Pancreas (tissue), 10 donors: ENCODE data around the gene AKAP13. TPM values are rescaled to one million over a fixed set of nuclear protein-coding genes. Genes with fewer than 3 reads are reported as not detected.

Experiments used
- ATAC-seq, 4 donors: fragments of 200-7000 bp; cut with Tn5 transposase; one replicate each; pipeline versions ENCODE4 v1.8.0 to v1.9.1; 2020; ENCODE audit warnings: mild to moderate bottlenecking in 4 of 4, moderate library complexity in 4 of 4
- DNase-seq, 6 donors: peaks; one replicate each; pipeline ENCODE4 v3.0.0-alpha.2; 2020
- FAIRE-seq: peaks from 2 replicates; lab custom pipeline; 2012; peaks lifted over from hg19 to GRCh38; lab: Jason Lieb, UNC
- H3K27ac ChIP-seq, 4 donors: fragments of 200-600 bp; sonication (generic); 1 replicate in 3 of 4; 2 replicates in 1 of 4; pipeline versions ENCODE4 v1.5.0 to v1.8.0; 2020
- H3K27me3 ChIP-seq, 4 donors: fragments of 200-600 bp; one replicate each; pipeline ENCODE4 v1.8.0; 2021
- H3K36me3 ChIP-seq, 3 donors: fragments of 200-600 bp; sonication (generic) in 1 of 3; one replicate each; pipeline versions ENCODE4 v1.5.0 to v1.8.0; 2020 to 2021
- H3K4me1 ChIP-seq, 3 donors: fragments of 200-600 bp; one replicate each; pipeline ENCODE4 v1.8.0; 2021
- H3K4me3 ChIP-seq, 4 donors: fragments of 200-600 bp; sonication (generic) in 2 of 4; one replicate each; pipeline versions ENCODE4 v1.5.0 to v1.8.0; 2020 to 2021
- H3K9me3 ChIP-seq, 4 donors: fragments of 200-600 bp; one replicate each; pipeline ENCODE4 v1.8.0; 2021
- WGBS, 2 donors: extraction: QIAGEN DNeasy Blood & Tissue Kit; methylation state at CpG; one replicate each; pipeline ENCODE4 v1.1.7; 2013; 5-methylcytosine and 5-hydroxymethylcytosine counted together
- intact Hi-C, 3 donors: fragments of 100-400 bp; cut with DNase I; formaldehyde crosslinking; loops; one replicate each; pipeline versions ENCODE4 v1.11.1 to v1.14.2; 2022
- polyA plus RNA-seq, 2 donors: library from polyadenylated mRNA; stranded (reverse); fragments of 200-250 nt; gene quantifications; one replicate each; pipeline ENCODE4 v1.2.3, GENCODE V29; 2013
- total RNA-seq, 6 donors: library from RNA; stranded (reverse); fragmentation: NEBNext Ultra II Directional in 4 of 6; extraction: Animal tissue kit (Norgen Biotek cat#: 25700) in 4 of 6; gene quantifications; one replicate each; pipeline versions ENCODE4 v1.2.1 to v1.2.4, GENCODE V29; 2021 to 2023
- TF ChIP-seq, protein P1 (sequence below), 4 donors: fragments of 200-600 bp; sonication (generic) in 3 of 4; IDR thresholded peaks; one replicate each; pipeline versions ENCODE4 v1.5.0 to v1.8.0; 2021; ENCODE audit warnings: antibody characterized with exemption in 4 of 4
- donor health status: healthy with polysubstance abuse.
- donor health status: DM: no; HTN: no; CAD: no; lungs with moderate emphysema.
- donor health status: DM: no; HTN: no; CAD: no.
- donor health status: control.
- donor health status: control.
- donor health status: Bipolar disorder and iron deficiency.
- donor health status: DM: yes; HTN: yes; CAD: no.
- donor health status: DM: no; HTN: no; CAD: no.
- donor health status: DM: no; HTN: no; CAD: no.
- donor health status: DM: yes; HTN: yes; CAD: no.

Gene AKAP13
- total and polyA plus RNA-seq, 8 donors, result 64.9 to 139 (median 89.9) TPM

- peak in 3 of 4 donors; percentile 43 to 63 (median 53) for ATAC-seq
- Histone ChIP-seq H3K27ac (no peak overlapping the region), H3K4me1 (peaks cover 6 to 14% (median 10%) of the 10 kb centered on the region in 3 donors), H3K27me3 (no peaks in the 10 kb centered on the region), H3K9me3 (no peaks in the 10 kb centered on the region), H3K36me3 (no peaks in the 10 kb centered on the region), H3K4me3 (no peak overlapping the region)
- FAIRE-seq, result no peak
- TF ChIP-seq, protein P1, sequence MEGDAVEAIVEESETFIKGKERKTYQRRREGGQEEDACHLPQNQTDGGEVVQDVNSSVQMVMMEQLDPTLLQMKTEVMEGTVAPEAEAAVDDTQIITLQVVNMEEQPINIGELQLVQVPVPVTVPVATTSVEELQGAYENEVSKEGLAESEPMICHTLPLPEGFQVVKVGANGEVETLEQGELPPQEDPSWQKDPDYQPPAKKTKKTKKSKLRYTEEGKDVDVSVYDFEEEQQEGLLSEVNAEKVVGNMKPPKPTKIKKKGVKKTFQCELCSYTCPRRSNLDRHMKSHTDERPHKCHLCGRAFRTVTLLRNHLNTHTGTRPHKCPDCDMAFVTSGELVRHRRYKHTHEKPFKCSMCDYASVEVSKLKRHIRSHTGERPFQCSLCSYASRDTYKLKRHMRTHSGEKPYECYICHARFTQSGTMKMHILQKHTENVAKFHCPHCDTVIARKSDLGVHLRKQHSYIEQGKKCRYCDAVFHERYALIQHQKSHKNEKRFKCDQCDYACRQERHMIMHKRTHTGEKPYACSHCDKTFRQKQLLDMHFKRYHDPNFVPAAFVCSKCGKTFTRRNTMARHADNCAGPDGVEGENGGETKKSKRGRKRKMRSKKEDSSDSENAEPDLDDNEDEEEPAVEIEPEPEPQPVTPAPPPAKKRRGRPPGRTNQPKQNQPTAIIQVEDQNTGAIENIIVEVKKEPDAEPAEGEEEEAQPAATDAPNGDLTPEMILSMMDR (IDR thresholded peaks at IDR 0.05), result no peak
- 48 to 62% methylated on average over 4 of the region's 4 CpGs for WGBS, 2 donors
- intact Hi-C loops, result no loop called here
- no peak for DNase-seq
Measured at GRCh38 chr15:85632014-85632413, 251.6 kb downstream of the AKAP13 start.

- no peak overlapping the region for H3K27ac ChIP-seq
- ATAC-seq, result no peak
Measured at GRCh38 chr15:85633859-85634258, 253.5 kb downstream of the AKAP13 start.

GRCh38 chr15:85636351-85636750 lies 255.9 kb downstream of the AKAP13 start:
- Histone ChIP-seq H3K27ac (no peak overlapping the region), H3K4me1 (peaks cover 10 to 11% (median 11%) of the 10 kb centered on the region in 3 donors), H3K36me3 (peaks cover 3 to 22% (median 6%) of the 10 kb centered on the region in 3 donors), H3K9me3 (no peaks in the 10 kb centered on the region), H3K27me3 (no peaks in the 10 kb centered on the region), H3K4me3 (no peak overlapping the region)
- TF ChIP-seq, protein P1 (IDR thresholded peaks at IDR 0.05), result no peak
- no peak for FAIRE-seq
- intact Hi-C loops, result no loop called here
- 86 to 91% methylated on average over 4 of the region's 4 CpGs for WGBS, 2 donors
- no peak for DNase-seq
- no peak for ATAC-seq

More at GRCh38 chr15:85633859-85634258, 253.5 kb downstream of the AKAP13 start:
- Histone ChIP-seq H3K9me3 (no peaks in the 10 kb centered on the region), H3K36me3 (no peaks in the 10 kb centered on the region), H3K4me1 (peaks cover 6 to 11% (median 10%) of the 10 kb centered on the region in 3 donors), H3K27me3 (no peaks in the 10 kb centered on the region), H3K4me3 (no peak overlapping the region)
- intact Hi-C loops, result no loop called here
- TF ChIP-seq, protein P1 (IDR thresholded peaks at IDR 0.05), result no peak
- no peak for DNase-seq
- FAIRE-seq, result no peak

GRCh38 chr15:85639752-85640381 lies 259.5 kb downstream of the AKAP13 start:
- Histone ChIP-seq H3K4me3 (no peak overlapping the region), H3K36me3 (peaks cover 3 to 22% (median 6%) of the 10 kb centered on the region in 3 donors), H3K9me3 (no peaks in the 10 kb centered on the region), H3K27ac (no peak overlapping the region), H3K27me3 (no peaks in the 10 kb centered on the region), H3K4me1 (peaks cover 0 to 25% (median 14%) of the 10 kb centered on the region in 3 donors)
- 79 to 87% methylated on average over 3 of the region's 3 CpGs for WGBS, 2 donors
- intact Hi-C loops, result no loop called here
- TF ChIP-seq, protein P1 (IDR thresholded peaks at IDR 0.05), result no peak
- FAIRE-seq (no peak), DNase-seq (no peak), ATAC-seq (peak in 1 of 4 donors; percentile 7)

- peaks cover 0 to 25% (median 14%) of the 10 kb centered on the region in 3 donors for H3K4me1 ChIP-seq
- DNase-seq (no peak), FAIRE-seq (no peak), ATAC-seq (peak in 3 of 4 donors; percentile 9 to 25 (median 9))
- H3K27me3 ChIP-seq, result no peaks in the 10 kb centered on the region
- peak overlapping the region in 2 of 4 donors; percentile 43 to 64 for H3K27ac ChIP-seq
- H3K36me3 ChIP-seq, result peaks cover 3 to 41% (median 6%) of the 10 kb centered on the region in 3 donors
- no peak overlapping the region for H3K4me3 ChIP-seq
- H3K9me3 ChIP-seq, result no peaks in the 10 kb centered on the region
- 70 to 81% methylated on average over 5 of the region's 5 CpGs for WGBS, 2 donors
- intact Hi-C loops, result no loop called here
- TF ChIP-seq, protein P1 (IDR thresholded peaks at IDR 0.05), result no peak
Measured at GRCh38 chr15:85642065-85642692, 261.8 kb downstream of the AKAP13 start.
